ENCODE results near the gene STARD8. TPM values are rescaled to one million over a fixed set of nuclear protein-coding genes. Genes with fewer than 3 reads are reported as not detected.
A peak's percentile ranks its signal among the peaks of the same experiment; 100 is the strongest.

Gene STARD8
- total RNA-seq, 6 experiments from 2014 or later, result 1.9 to 3.6 (median 3.0) TPM

- DNase-seq, result no peak
- no peak overlapping the region for H3K4me3 Mint-ChIP-seq
- no peaks in the 10 kb centered on the region for H3K9me3 Mint-ChIP-seq
- H3K27ac Mint-ChIP-seq, result no peak overlapping the region
- no peaks in the 10 kb centered on the region; the same call in 1 of the 2 replicates for H3K36me3 Mint-ChIP-seq (ENCODE audit: low read depth)
- no peak for TF ChIP-seq CTCF (IDR thresholded peaks at IDR 0.05)
- H3K27me3 Mint-ChIP-seq (ENCODE audit: insufficient read depth), result peaks cover 1% of the 10 kb centered on the region
- H3K4me1 Mint-ChIP-seq (ENCODE audit: low read depth), result no peaks in the 10 kb centered on the region
Observed at GRCh38 chrX:68717196-68717595, 69.7 kb downstream of the STARD8 start.

GRCh38 chrX:68717663-68718442, 70.4 kb downstream of the STARD8 start:
- DNase-seq, result no peak
- Mint-ChIP-seq H3K4me1 (ENCODE audit: low read depth) (no peaks in the 10 kb centered on the region), H3K9me3 (no peaks in the 10 kb centered on the region), H3K27ac (no peak overlapping the region), H3K4me3 (no peak overlapping the region), H3K36me3 (ENCODE audit: low read depth) (no peaks in the 10 kb centered on the region; the same call in 1 of the 2 replicates), H3K27me3 (ENCODE audit: insufficient read depth) (peaks cover 1% of the 10 kb centered on the region)
- no peak for TF ChIP-seq CTCF (IDR thresholded peaks at IDR 0.05)

- H3K9me3 Mint-ChIP-seq, result no peaks in the 10 kb centered on the region
- no peak overlapping the region for H3K27ac Mint-ChIP-seq
- no peak for TF ChIP-seq CTCF (IDR thresholded peaks at IDR 0.05)
- no peak overlapping the region for H3K4me3 Mint-ChIP-seq
- no peaks in the 10 kb centered on the region for H3K4me1 Mint-ChIP-seq (ENCODE audit: low read depth)
- no peaks in the 10 kb centered on the region; the same call in 1 of the 2 replicates for H3K36me3 Mint-ChIP-seq (ENCODE audit: low read depth)
- peaks cover 1% of the 10 kb centered on the region for H3K27me3 Mint-ChIP-seq (ENCODE audit: insufficient read depth)
- no peak for DNase-seq
Observed at GRCh38 chrX:68718443-68718820, 71.0 kb downstream of the STARD8 start.

- H3K9me3 Mint-ChIP-seq, result no peaks in the 10 kb centered on the region
- TF ChIP-seq CTCF (IDR thresholded peaks at IDR 0.05), result no peak
- DNase-seq, result no peak
Observed at GRCh38 chrX:68719181-68719903, 71.9 kb downstream of the STARD8 start.

GRCh38 chrX:68719904-68720614, 72.6 kb downstream of the STARD8 start:
- H3K27ac Mint-ChIP-seq, result no peak overlapping the region
- peak; percentile 52 for TF ChIP-seq CTCF (IDR thresholded peaks at IDR 0.05)
- no peaks in the 10 kb centered on the region for H3K4me1 Mint-ChIP-seq (ENCODE audit: low read depth)
- no peak overlapping the region for H3K4me3 Mint-ChIP-seq
- H3K36me3 Mint-ChIP-seq (ENCODE audit: low read depth), result no peaks in the 10 kb centered on the region; the same call in 1 of the 2 replicates
- no peaks in the 10 kb centered on the region for H3K9me3 Mint-ChIP-seq
- peaks cover under 1% of the 10 kb centered on the region for H3K27me3 Mint-ChIP-seq (ENCODE audit: insufficient read depth)
- no peak for DNase-seq

More at GRCh38 chrX:68719181-68719903, 71.9 kb downstream of the STARD8 start:
- Mint-ChIP-seq H3K4me3 (no peak overlapping the region), H3K27ac (no peak overlapping the region), H3K36me3 (ENCODE audit: low read depth) (no peaks in the 10 kb centered on the region; the same call in 1 of the 2 replicates), H3K4me1 (ENCODE audit: low read depth) (no peaks in the 10 kb centered on the region), H3K27me3 (ENCODE audit: insufficient read depth) (peaks cover 1% of the 10 kb centered on the region)

Measured in HFFc6 (cell line).